GM06990 (cell line): ENCODE results near the gene ATXN2.

Experiments
- DNase-seq: peaks from one replicate; pipeline ENCODE4 v3.0.0-alpha.2; 2011; ENCODE audit not compliant: insufficient read length; ENCODE audit errors: extremely low read depth
- H3K27me3 ChIP-seq: replicated peaks from 2 replicates; pipeline ENCODE4 v1.6.0; 2011; ENCODE audit warnings: low read length; ENCODE audit not compliant: control insufficient read depth, insufficient read depth
- H3K36me3 ChIP-seq: 2 replicates; pipeline ENCODE4 v1.5.1; 2011; ENCODE audit warnings: low read length; ENCODE audit not compliant: control insufficient read depth, insufficient read depth
- H3K4me3 ChIP-seq: replicated peaks from 2 replicates; pipeline ENCODE4 v1.5.1; 2011; ENCODE audit warnings: low read depth, mild to moderate bottlenecking, control low read depth, low read length
- TF ChIP-seq, protein P1 (sequence below): IDR thresholded peaks from 2 replicates; pipeline ENCODE4 v1.5.1; 2011; ENCODE audit warnings: low read length, control low read depth, mild to moderate bottlenecking, inconsistent platforms; ENCODE audit not compliant: insufficient read depth, poor library complexity, severe bottlenecking

Gene ATXN2

DNA sequence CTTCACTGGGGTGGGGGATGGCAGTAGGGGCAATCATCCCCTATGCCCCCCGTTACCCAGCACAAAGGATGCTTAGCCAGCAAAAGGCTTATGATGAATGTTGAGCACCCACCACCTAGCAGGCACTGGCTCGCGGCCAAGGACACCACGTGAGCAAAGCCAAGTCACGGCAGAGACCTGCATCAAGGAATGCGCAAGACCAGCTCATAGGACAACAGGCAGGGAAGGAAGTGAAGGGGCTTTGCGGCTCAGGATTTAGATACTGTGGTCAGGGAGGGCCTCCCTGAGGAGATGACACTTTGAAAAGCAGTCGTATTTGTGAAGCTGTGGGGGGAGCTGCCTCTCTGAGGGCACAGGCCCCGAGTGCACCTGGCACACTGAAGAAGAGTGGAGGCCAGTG is 160.6 kb downstream of the ATXN2 start:
- Histone ChIP-seq H3K4me3 (no peak overlapping the region), H3K27me3 (no peaks in the 10 kb centered on the region), H3K36me3 (peaks cover 17% of the 10 kb centered on the region)
- TF ChIP-seq, protein P1, sequence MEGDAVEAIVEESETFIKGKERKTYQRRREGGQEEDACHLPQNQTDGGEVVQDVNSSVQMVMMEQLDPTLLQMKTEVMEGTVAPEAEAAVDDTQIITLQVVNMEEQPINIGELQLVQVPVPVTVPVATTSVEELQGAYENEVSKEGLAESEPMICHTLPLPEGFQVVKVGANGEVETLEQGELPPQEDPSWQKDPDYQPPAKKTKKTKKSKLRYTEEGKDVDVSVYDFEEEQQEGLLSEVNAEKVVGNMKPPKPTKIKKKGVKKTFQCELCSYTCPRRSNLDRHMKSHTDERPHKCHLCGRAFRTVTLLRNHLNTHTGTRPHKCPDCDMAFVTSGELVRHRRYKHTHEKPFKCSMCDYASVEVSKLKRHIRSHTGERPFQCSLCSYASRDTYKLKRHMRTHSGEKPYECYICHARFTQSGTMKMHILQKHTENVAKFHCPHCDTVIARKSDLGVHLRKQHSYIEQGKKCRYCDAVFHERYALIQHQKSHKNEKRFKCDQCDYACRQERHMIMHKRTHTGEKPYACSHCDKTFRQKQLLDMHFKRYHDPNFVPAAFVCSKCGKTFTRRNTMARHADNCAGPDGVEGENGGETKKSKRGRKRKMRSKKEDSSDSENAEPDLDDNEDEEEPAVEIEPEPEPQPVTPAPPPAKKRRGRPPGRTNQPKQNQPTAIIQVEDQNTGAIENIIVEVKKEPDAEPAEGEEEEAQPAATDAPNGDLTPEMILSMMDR = no peak
- no peak for DNase-seq

DNA sequence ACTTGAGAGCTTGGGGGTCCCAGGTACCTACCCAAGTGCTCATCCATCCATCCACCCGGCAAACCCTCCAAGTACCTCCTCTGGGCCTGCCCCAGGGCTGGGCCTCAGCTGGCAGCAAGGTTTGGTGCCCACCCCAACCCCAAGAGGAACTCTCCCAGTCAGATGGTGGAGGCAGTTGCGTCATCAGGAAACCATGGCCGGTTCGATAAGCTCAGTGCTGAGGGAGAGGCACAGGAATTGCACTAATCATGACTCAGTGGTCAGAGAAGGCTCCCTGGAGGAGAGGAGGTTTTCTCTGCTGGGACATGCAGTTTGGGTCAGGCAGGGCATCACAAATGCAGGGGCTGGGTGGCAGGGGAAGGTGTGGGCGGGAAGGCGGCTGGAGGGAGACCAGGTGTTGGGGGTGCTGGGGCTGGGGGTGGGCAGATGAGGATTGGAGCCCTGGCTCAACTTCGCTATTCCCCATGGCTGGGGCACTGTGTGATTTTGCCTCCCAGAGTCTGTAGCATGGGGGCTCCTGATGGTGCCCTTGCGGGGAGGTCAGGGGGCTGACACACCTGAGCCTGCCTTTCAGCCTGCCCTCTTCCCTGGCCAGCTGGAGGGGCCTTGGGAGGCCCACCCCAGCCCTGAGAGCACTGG is 161.2 kb downstream of the ATXN2 start:
- no peak for DNase-seq
- Histone ChIP-seq H3K4me3 (no peak overlapping the region), H3K27me3 (no peaks in the 10 kb centered on the region), H3K36me3 (peaks cover 17% of the 10 kb centered on the region)
- TF ChIP-seq, protein P1 = no peak

DNA sequence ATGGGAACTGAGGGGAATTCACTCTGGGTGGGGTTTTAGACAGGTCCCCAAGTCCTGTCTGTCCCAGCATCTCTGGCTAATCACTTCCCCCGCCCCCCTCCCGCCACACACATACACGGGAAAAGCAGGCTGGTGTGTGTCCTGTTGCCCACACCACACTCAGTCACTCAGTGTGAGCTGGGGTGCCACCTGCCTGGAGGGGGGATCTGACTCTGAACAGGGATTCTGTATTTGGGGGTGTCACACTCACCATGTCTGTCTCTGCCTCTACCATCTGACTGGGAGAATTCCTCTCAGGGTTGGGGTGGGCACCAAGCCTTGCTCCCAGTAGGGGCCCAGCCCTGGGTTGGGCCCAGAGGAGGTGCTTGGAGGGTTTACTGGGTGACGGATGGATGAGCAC is 162.3 kb downstream of the ATXN2 start:
- H3K36me3 ChIP-seq = peaks cover 12% of the 10 kb centered on the region
- TF ChIP-seq, protein P1 = no peak
- no peak overlapping the region for H3K4me3 ChIP-seq
- no peak for DNase-seq
- H3K27me3 ChIP-seq = no peaks in the 10 kb centered on the region

DNA sequence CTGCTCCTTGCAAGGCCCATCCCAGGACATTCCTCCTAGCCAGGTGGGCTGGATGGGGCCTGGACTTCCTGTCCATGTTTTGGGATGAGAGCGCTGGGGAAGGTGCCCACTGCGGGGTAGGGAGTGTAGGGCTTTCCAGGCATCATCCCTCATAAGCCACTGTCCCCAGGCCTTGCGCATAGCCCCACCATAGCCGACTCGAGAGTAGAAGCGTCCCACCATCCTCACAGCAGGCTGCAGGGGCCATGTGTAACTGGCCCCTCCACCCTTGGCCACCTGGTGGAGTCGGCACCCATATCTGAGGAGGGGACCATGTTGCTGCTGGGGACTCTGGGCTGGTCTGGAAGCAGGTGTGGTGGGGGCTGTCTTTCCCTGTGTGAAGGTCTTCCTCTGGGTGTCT is 162.8 kb downstream of the ATXN2 start:
- no peak overlapping the region for H3K4me3 ChIP-seq
- DNase-seq = no peak
- peaks cover 11% of the 10 kb centered on the region for H3K36me3 ChIP-seq
- H3K27me3 ChIP-seq = no peaks in the 10 kb centered on the region
- TF ChIP-seq, protein P1 = no peak

DNA sequence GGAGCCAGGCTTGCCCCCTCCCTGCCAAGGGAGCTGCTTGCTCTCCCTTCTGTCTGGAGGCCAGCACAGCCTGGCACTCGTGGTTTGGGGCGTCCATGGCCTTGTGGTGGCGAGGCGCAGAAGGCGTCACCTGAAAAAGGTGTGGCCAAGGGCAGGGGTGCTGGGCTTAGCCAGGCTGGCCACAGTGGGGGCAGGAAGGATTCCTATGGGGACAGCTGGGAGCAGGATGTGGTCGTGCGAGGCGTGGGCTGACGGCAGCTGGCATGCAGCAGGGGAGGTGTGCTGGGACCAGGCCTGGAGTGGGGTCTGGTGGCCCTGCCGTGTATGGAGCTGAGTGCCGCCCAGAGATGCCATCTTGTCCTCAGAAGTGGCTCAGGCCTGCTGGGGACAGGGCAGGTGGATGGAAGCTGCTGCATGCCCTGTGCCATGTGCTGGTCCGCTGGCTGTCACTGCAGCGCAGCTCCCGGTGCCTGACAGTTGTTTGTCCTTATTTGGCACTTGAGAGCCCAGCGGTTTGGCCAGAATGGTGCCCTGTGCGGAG is 163.4 kb downstream of the ATXN2 start:
- Histone ChIP-seq H3K4me3 (no peak overlapping the region), H3K27me3 (no peaks in the 10 kb centered on the region), H3K36me3 (peaks cover 9% of the 10 kb centered on the region)
- TF ChIP-seq, protein P1 = no peak
- DNase-seq = no peak
